ENCODE measurements around the gene LAMA2.

Gene LAMA2

DNA sequence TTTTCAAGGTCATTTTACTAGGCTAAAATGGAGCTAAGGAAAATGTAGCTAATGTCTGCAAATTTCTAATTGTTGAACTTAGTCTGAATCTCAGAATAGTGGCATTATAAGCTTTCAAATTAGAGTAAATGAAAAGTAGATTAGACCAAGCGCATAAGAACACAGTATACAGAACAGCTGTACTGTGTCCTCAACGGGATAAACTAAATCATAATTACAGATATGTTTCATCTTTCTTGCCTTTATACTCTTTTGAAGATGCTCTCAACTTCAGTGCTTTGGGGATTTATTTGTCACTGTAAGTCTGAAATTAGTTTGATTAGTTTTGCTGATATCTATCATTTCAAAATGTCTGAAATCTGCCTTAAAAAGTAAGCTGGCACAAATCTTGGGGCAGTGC lies 305.4 kb downstream of the LAMA2 start:
- no peak for DNase-seq

DNA sequence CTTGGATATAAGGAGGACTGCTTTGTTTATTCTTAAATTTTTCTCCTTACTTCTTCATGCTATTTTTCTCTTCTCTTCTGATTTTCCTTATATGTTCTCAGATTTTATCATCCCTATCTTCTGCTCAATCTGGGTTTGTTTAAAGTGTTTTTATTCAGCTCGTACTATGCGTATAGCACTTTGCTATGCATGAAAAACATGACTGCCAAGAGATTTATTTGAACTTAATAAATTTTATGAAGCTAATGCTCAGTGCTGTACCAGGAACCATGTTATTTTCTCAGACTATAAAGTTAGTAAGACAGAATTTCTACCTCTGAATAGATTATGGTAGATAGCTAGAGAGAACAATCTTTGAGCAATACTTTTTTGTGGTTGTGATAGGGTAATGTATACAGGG lies 305.9 kb downstream of the LAMA2 start:
- no peak for DNase-seq

DNA sequence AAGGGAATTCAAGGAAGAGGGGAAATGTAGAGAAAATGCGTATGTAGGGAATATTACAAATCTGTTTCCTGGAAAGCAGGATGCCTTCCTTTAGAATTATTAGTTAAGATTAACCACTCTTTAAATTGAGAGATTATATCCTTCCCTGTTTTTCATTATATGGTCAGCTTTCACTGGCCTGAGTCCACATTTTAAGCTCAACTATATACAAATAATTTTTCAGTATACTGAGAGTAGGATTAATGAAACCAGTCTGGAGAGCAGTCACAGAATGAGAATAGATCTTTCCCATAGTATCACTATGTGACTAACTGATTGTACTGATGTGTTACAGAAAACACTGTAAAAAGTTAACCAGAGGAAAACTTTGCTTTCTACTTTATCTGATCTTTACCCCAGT lies 306.3 kb downstream of the LAMA2 start:
- no peak for DNase-seq

DNA sequence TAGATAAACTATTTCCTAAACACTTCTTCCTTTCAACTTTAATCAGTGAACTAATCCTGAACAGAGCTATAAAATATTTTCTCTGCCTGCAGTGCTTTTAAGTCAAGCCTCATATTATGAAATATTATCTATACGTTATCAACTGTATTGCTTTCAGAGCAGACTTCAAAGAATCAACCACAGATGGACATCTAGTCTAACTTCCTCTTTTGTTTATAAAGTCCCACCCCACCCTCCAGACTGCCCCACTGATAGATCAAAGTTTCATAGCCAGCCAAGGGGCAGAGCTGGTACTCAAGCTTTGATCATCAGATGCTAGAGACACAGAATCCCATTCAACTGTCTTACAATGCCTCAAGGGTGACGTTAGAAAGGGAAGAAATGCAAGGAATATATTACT lies 308.3 kb downstream of the LAMA2 start:
- no peak for DNase-seq

DNA sequence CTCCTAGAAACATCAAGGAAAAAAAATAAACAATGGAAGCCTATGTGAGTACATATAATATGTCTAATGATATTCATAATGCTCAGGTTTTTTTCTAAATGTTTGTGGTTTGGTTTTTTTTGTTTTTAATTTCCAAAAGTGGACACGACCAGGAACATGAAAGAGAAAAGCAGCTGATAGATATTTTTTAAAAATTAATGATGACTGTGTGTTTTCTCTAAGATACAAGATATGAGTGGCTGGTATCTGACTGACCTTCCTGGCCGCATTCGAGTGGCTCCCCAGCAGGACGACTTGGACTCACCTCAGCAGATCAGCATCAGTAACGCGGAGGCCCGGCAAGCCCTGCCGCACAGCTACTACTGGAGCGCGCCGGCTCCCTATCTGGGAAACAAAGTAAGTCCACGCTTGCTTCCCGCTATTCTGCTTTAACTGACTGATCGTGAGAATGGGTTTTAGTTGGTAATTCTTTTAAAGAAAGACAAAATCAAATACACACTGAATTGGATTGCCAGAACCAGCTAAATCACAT lies 309.6 kb downstream of the LAMA2 start:
- no peak for DNase-seq

DNA sequence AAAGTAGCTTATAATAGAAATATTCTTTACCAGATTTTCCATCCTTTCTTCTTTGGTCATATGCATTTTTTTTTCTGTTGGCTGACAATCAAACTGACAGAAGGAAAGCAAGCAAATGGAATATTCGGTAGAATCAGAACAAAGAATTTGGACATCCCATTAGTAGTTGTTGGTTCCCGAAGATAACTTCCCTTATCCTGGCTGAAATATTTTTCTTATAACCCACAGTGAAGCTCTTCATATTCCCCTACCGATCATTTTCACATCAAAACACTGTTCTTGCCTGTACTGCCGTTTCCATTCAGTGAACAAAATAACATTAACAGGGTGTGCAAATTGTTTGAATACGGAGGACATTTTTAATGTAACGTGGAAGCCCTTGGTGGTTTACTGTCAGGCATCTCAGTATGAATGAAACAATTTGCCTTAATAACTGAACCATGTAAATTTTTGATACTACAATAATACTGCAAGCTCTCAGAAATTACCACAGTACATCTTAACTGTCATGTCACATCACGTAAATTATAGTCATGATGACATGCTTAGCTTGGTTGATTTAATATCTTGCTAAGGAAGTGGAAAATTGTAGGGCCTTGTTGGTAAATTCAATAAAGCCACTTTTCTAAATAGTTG lies 311.5 kb downstream of the LAMA2 start:
- DNase-seq, result no peak

DNA sequence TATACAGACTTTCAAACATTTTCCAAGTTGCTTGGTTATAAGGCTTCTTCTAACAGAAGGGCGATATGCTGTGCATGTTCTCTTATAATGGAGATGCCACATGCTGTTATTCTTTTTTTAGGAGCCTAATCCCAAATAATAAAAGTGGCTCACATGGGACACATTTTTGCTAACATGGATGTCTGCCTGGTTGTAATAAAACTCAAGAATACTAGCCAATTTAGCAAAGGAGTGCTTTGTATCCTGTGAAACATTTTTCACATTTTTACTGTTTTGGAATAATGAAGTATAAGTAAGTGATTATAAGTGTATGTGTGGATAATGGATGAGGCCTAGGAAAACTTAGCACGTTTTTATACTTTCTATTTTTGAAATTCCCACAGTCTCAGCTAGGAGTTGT lies 312.2 kb downstream of the LAMA2 start:
- no peak for DNase-seq

DNA sequence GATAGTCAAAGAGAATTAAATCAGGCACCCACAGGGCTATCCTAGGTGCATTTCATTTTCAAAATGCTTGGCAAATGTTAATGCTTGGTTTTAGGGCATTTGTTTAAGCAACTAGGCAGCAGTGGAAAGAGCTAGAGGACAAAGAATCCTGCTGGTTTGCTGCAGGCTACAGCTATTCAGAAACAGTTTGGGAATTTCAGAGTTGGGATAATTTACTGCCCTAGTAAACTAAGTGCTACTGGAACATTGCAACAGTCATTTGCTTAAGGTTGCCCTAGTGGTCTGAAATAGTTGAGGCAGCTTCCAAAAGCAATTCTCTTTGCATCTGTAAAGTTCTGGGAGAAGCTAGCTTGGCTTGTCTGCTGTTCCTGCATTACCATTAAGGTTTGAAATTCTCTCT lies 312.7 kb downstream of the LAMA2 start:
- no peak for DNase-seq

DNA sequence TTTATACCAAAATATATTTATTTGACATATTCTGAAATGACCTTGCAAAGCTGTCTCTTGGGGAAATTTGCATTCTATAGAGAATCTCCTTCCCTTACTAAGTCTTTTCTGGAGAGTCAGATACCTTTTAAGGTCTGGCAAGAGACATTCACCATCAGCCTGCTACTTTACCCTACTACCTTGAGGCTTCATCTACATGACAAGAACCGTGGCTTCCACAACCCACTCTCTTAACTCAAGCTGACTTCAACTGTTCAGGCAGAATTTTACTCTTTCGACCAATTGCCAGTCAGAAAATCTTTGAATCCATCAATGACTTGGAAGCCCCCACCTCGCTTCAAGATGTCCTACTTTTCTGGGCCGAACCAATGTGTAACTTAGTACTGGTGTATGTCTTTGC lies 314.2 kb downstream of the LAMA2 start:
- no peak for DNase-seq

DNA sequence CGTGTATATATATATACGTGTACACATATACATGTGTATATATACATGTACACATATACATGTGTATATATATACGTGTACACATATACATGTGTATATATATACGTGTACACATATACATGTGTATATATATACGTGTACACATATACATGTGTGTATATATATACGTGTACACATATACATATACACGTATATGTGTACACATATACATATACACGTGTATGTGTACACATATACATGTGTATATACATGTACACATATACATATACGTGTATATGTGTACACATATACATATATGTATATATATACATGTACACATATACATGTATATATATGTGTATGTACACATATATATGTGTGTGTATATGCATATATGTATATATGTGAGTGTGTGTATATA lies 317.2 kb downstream of the LAMA2 start:
- no peak for DNase-seq

DNA sequence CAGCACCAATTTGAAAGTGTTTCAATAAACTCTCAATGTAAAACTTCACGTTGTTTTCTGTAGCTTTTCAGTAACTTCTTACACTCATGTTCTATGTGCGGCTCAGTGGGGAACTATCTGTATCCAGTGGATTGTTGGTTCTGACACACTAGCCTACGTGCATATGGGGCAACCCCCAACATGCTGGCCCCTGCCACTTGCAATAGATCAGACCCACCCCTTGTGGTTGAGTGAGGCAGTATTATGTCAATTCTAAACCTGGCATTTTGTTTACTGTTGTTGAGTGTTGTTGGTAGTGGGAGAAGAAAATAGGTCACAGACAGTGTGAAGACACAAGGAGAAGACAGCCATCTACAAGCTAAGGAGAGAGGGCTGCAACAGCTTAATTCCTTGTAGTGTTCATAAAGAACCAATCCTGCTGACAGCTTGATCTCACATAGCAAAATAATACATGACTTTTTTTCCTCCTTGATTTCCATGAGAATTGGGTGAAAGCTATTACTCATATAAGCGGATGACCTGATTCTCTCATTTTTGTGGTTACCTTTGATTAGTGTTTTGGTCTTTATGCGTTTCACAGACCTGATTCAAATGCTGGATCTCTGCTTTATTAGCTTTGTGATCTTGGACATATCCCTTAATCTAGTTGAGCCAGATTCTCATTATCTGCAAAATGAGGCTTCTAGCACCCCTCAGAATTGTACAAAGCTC lies 320.4 kb downstream of the LAMA2 start:
- no peak for DNase-seq

DNA sequence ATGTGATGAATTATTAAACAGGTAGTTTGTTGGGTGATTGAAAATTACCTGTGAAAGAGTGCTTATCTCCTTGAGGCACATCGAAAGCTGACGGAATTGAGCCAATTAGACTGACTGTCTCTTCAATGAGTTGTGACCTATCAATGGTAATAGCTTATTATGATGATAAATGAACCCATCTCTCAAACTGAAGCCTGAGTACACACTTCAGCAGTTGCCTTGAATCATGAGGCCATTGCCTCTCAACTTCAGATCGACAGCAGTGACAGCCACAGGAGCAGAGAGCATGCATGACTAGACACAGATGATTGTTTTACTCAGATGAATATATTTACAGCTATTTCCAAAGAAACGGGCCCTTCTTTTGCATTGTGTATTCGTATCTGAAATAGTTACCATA lies 323.9 kb downstream of the LAMA2 start:
- peak; percentile 86 for DNase-seq

DNA sequence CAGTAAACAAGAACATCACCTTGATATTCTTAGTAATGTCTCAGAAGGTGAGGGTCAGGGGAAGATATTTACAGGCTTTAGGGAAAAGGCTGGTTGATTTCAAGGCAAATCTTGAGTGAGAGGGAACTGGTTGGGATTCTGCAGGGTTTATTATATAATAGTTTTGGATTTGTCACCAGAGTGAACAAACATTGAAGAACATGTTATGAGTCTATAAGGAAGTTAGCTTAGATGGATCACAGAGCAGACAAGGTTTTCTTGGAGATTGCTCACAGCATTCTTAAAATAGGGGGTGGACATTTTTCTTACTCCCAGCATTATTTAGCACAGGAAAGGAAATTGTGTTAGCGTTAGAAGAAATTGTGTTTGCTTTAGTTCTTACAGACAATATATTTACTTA lies 324.9 kb downstream of the LAMA2 start:
- no peak for DNase-seq

DNA sequence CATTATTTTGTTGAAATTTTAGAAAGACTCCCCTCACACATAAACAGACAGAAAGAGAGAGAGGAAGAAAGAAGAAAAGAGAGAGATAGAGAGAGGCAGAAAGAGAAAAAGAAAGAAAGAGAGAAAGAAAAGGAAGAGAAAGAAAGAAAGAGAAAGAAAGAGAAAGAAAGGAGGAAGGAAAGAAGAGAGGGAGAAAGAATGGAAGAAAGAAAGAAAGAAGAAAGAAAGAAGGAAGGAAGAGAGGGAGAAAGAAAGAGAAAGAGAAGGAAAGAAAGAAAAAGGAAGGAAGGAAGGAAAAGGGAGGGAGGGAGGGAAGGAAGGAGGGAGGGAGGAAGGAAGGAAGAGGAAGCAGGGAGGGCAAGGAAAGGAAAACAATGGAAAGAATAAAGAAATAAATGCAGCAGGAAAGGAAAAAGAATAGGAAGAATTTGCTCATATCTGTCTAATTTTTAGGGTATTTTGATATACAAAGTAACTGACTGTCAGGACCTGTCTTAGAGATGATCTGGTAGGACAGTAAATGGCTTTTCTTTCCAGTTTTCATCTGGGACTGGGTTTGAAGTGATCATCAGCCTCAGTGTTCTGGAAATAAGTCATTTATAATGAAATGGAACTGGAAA lies 325.6 kb downstream of the LAMA2 start:
- no peak for DNase-seq

DNA sequence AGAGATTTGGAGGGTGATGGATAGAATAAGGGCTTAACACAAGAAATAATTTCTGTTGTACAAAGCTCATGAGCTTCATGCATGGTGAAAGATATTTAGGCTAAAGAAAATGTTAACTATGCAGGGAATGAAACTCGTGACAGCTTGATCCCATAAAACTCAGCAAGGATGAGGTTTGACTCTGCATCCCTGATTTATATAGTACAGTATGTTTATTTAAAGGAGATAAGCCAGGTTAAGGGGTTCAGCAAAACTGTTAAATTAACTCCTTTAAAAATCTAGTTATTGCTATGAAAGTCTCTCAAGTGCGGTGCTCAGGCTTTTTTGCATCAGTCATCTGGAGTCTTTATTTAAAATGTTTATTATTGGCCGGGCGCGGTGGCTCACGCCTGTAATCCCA lies 326.4 kb downstream of the LAMA2 start:
- no peak for DNase-seq

DNA sequence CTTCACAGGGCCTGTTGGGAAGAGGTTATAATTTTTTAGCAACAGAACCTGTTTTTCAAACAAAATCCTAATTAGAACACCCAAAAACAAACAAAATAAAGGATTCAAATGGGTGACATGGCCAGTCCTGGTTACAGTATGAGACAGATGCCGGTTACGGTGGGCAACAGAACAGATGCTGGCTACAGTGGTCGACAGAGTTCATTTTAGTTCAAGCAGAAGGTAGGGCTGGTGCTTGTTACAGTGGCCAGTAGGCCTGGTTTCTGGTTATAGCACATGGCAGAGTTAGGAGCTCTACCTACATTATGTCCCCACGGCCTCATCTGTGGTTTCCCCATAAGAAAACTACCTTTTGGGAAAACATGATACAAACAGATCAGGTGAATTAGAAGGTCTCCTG lies 327.7 kb downstream of the LAMA2 start:
- DNase-seq, result no peak

DNA sequence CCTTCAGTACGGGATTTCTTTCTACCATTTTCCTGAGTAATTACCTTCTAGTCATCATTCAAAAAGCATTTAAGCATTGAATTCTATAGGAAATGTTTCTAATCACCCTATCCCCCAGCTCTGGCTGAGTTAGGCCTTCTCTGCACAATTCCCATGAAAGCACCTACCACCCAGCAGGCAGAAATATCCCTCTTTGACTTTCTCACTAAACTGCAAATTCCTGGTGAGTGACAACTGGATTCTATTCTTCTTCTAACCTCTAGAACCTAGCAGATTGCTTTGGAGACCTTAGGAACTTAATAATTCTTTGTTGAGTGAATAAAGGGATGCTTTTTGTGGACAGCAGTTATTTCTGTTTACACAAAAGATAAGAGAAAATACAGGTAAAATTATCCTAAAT lies 328.7 kb downstream of the LAMA2 start:
- no peak for DNase-seq

DNA sequence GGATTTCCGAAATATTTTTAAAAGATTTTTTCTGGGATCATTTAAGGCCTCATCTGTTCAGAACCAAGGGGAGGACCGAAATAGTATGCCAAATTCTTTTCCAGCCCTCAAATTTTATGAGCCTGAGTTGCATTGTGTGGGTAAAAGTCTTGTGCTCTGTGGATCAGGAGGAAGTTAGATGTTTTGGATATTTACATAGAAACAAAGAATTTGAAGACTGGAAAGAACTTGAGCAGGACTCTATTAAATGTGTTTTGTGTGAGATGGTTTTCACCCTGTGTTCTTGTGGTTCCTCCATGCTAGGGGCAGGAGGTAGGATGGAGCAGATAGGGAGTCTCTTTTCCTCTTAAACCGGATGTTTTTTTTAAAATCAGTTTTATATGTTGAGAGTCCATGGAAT lies 329.1 kb downstream of the LAMA2 start:
- no peak for DNase-seq

DNA sequence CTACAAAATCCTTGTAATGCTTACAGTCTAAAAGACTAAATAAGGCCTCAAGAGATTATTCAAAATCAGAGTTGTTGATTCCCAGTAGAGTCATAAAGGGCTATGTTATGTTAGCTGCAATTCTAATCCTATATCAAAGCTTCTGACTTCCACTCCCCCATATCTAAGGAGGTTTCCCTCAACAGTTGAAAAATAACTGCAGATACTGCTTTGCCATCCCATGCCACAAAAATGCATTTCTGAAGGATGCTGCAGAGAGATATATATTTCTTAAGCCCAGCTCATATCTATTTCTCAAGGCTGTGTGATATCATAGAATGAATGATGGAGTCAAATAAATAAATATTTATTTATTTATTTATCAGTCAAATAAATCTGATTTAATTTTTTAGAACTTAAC lies 332.3 kb downstream of the LAMA2 start:
- no peak for DNase-seq

DNA sequence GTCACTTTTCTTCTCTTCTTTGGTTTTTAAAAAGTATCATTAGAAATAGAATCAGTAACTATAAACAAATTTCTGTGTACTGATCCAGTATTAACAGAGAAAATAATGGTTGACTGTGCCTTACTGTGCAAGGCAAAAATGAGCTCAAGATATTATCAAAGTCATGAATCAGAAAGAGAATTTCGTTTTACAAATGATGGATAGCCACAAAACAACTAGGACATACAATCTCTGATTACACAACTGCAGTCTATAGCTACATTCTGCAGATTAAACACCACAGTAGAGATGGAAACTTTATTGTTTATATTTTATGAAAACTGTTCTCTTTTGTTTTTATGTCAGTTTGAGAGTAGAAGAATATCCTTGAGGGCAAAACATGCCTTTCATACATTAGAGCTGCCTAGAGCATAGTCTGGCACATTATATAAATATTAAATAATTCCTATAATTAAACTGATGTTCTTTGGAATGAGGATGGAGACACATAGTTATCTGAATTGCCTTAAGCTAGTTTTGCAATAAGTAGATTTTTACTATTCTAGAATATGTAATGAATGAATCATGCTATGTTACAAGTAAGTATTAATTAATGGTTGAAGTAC lies 333.1 kb downstream of the LAMA2 start:
- no peak for DNase-seq

DNA sequence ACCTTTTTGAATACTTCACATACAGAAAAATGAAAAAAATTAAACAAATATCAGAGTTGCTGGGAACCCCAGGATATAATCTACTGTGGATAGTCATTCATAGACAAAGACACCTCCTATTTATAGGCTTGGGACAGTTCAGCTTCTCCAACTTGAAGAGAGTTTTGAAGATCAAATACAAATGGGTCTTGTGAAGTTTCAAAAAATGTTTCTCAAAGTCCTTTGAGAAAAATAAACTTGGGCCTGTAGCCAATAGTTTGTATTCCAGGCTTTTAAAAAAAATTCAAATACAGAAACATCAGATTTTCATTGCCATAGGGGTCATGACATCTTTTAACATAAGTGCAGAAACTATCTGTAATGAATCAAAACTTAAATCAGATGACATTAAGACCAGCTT lies 334.8 kb downstream of the LAMA2 start:
- no peak for DNase-seq

DNA sequence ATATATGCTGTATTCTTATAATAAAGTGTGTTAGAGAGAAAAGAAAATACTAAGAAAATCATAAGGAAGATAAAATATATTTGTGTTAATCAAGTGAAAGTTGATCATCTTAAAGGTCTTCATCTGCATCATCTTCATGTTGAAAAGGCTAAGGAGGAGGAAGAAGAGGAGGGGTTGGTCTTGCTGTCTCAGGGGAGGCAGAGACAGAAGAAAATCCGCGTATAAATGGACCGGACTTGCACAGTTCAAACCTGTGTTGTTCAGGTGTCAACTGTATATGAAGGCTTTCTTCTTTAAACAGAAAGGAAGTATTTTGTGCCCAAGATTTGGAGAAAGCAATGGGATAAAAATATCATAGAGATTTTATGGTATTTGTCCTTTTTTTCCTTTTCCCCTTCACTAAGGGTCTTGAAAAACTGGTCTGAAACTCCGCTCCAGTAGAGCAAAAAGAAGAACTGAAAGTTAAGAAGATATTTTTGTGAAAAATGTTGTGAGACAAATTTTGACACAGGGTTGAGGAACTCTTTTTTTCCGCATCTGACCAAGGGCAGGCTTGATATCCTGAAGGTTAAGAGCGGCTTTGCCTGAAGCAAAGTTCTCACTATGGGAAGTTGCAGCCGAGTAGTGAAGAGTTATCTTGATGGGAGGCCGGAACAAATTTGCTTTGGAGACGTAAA lies 350.7 kb downstream of the LAMA2 start:
- DNase-seq, result no peak
